Endometrial microvascular endothelial cells (primary cell): ENCODE data around the gene PKN1. TPM values are rescaled to one million over a fixed set of nuclear protein-coding genes. Genes with fewer than 3 reads are reported as not detected.
"Not testable (repeated sequence)": the region's sequence is repeated elsewhere in the genome, so short reads cannot be mapped to it uniquely, and the experiment has no call there.

Experiments
- in situ Hi-C: cut with HindIII; loops from 2 replicates; pipeline ENCODE4 v1.10.0; 2017; ENCODE audit warnings: low sequenced_read_pairs, low pct_unique_long_range_greater_than_20kb; ENCODE audit errors: inconsistent ontology term
- total RNA-seq: library from RNA; depleted of rRNA; stranded (reverse); fragments of >200 nt; gene quantifications from one replicate; pipeline ENCODE4 v1.2.3, GENCODE V29; 2015; ENCODE audit errors: inconsistent ontology term

The PKN1 gene
- total RNA-seq, 1 donor from 2014 or later = 237 TPM

DNA sequence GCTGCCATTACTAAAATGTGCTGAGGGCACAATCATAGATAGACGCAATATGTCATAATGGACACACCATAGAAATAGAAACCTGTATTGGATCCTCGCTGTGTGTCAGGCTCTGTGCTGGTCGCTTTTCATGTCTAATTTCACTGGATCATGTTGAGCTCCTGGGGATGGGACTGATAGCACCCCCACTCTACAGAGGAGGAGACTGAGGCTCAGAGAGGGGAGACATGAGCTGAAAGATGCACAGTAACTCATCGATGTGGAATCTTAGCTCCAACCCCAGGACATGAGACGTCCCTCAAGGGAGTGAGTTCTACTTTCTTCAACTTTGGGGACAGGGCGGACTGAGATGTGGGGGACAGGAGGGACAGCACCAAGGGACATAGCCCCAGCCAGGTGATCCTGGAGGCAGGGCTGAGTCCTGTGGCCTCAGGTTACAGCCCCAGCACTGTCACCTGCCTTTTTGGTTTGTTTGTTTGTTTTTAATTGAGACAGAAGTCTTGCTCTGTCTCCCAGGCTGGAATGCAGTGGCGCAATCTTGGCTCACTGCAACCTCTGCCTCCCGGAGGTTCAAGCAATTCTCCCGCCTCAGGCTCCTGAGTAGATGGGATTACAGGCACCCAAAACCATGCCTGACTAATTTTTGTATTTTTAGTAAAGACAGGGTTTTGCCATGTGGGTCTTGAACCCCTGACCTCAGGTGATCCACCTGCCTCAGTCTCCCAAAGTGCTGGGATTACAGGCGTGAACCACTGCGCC lies 69.4 kb downstream of the PKN1 start:
- in situ Hi-C loops = no loop called here

DNA sequence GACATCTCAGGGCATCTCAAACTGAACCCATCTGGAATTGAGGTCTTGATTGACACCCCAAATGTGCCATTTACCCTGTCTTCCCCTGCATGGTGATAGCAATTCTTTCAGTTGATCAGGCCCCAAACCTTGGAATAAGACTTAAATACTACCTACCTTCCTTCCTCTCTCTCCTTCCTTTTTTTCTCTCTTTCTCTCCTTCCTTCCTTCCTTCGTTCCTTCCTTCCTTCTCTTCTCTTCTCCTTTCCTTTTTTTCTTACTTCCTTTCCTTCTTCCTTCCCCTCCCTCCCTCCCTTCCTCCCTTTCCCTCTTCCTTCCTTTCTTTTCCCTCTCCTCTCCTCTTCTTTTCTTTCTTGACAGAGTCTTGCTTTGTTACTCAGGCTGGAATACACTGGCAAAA lies 70.2 kb downstream of the PKN1 start:
- in situ Hi-C loops = no loop called here

- in situ Hi-C loops = not testable (repeated sequence)
Observed at GRCh38 chr19:14504575-14504974, 71.5 kb downstream of the PKN1 start.

DNA sequence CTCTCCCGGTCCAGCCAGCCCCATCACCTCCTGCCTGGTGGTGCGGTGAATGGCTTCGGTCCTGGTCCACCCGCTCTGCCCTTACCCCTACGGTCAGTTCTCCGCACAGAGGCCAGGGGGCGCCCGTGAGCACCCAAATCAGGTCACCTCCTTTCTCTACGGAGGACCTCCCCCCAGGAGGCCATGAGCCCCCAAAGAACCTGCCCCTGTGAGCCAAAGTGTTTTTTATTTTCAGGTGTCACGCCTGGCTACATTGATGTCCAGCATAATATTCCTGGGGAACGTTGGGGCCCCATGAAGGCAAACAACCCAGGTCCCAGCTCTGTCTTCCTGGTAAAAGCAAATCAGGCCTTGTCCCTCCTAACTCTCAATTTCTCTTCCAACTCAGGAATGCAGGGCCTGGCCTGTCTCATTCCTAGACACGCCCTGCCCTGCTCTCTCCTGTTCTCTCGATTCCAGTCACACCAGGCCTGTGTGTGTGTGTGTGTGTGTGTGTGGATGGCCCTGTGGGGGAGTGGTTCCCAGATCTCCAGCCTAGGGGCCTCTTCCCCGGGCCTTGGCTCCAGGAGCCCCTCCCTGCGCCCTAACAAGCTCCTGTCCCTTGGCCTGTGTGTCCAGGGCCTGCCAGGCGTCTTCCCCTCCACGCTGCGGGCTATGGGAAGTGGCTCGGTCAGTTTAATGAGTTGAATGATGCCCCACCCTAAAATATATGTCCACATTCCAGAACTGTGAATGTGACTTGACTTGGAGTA lies 72.6 kb downstream of the PKN1 start:
- in situ Hi-C loops = no loop called here

DNA sequence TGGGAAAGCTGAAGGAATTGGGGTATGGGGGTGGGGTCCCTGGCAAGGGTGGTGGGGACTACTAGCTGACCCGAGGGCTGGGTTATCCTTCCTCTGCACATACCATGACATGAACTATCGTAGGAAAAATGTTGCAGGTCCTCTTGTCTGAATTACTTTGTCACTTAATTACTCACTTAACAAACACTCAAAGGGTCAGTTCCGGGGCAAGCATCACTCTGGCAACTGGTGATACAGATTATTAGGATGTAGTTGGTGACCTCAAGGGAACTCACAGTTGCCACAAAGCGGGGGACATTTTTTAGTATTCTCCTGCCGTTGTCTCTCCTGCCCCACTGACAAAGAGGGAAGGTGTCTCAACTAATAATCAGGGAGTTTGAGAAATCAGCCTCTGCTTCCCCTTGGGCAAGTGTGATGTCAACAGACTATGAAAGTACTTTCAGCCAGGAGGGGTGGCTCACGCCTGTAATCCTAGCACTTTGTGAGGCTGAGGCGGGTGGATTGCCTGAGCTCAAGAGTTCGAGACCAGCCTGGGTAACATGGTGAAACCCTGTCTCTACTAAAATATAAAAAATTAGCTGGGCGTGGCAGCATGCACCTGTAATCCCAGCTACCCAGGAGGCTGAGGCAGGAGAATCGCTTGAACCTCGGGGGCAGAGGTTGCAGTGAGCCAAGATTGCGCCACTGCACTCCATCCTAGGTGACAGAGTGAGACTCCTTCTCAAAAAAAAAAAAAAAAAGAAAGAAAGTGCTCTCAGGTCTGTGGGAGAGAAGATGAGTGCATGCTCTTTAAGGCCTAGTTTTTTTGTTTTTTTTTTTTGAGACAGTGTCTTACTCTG lies 74.8 kb downstream of the PKN1 start:
- in situ Hi-C loops = no loop called here

GRCh38 chr19:14510311-14511228 lies 77.5 kb downstream of the PKN1 start:
- in situ Hi-C loops = no loop called here

DNA sequence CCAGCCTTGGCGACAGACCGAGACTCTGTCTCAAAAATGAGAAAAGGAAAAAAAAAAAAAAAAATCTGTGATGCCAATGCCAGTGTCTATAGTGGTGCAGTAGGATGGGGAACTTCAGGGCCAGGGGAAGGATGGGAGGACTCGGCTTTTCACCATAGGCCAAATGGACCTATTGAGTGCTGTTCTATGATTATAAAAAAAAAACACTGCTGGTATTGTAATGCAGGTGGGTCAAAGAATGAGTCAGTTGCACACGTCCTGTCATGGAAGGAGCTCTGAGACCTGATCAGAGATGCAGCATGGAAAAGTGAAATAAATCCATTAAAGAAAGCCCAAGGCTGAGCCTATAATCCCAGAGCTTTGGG lies 78.1 kb downstream of the PKN1 start:
- in situ Hi-C loops = no loop called here

GRCh38 chr19:14512406-14512961 lies 79.4 kb downstream of the PKN1 start:
- in situ Hi-C loops = no loop called here

GRCh38 chr19:14514215-14514863 lies 81.2 kb downstream of the PKN1 start:
- in situ Hi-C loops = no loop called here

DNA sequence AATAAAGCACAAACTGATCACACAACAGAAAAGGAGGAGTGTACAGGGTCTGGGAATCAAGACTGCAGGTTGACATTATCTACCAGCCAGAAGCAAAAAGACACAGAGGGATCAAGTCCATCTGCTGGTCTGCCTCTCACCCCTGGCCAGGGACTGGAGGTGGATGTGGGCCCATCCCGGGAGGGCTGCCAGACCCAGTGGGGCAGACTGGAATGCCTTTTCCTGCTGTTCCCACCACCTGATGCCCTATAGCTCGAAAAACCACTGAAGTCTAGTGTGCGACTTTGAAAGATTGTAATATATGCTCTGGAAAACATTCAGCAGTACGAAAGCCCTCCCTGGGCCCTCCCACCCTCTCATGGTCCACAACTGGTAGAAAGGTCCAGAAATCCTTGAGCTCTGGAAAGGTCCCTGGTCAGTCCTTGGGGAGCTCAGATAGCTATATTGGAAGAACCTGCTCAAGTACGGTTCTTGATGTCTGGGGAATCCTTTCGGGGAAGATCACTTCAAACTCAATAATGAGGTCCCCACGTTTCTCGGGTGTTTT lies 82.5 kb downstream of the PKN1 start:
- in situ Hi-C loops = no loop called here

DNA sequence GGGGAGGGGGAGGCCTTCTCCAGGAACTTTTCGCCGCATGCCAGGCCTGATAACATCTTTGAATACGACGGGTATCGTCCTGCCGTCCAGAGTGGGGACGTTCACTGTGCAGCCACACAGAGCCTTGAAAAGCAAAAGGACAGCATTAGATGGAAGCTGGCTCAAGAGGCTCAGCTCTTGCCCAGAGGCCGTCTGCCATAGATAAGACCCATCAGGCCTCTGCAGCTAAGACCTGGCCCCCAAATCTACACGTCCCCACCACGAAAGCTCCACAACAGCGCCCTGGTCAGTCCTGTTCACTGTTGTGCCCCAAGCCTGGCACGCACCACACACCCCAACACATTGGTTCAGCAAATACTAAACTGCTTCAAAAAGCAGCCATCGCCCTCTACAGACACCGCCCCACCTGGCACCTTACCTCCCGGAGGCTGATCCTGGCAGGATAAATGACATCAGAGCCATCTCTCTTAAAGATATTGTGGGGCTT lies 83.0 kb downstream of the PKN1 start:
- in situ Hi-C loops = no loop called here

- in situ Hi-C loops = no loop called here
Observed at GRCh38 chr19:14516746-14517438, 83.8 kb downstream of the PKN1 start.

- in situ Hi-C loops = no loop called here
Observed at GRCh38 chr19:14517446-14517839, 84.3 kb downstream of the PKN1 start.

DNA sequence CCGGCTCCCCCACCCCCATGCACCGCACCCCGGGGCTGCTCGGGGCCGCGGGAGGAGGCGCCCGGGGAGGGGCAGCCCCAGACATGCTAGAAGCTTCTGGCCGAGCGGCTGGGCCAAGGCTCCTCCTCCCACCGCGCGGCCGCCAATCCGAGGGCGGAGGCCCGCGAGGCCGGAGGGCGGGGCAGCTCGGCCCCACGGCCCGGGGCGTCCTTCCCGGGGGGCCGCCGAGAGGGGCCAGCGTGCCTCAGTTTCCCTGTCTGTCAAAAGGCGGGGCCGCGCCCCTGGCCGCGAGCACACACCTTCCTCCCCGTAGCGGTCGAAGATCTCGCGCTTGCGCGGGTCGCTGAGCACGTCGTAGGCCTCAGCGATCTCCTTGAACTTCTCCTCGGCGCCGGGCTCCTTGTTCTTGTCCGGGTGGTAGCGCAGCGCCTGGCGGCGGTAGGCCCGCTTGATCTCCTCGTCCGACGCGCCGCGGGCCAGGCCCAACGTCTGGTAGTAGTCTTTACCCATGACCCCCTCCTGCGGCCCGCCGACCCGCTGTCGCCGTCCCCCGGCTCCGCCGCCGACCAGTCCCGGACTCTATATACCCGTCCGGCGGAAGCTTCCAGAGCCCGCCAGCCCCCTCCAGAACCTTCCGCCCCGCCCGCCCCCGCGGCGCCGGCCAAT lies 84.9 kb downstream of the PKN1 start, which contains the start of gene DNAJB1:
TSS of gene DNAJB1 (minus strand) at position 558 of the 666 bp plus-strand sequence. CDS start at position 510, 48 bp downstream.
- in situ Hi-C loops = no loop called here

GRCh38 chr19:14519245-14519859 lies 86.2 kb downstream of the PKN1 start:
- in situ Hi-C loops = no loop called here

DNA sequence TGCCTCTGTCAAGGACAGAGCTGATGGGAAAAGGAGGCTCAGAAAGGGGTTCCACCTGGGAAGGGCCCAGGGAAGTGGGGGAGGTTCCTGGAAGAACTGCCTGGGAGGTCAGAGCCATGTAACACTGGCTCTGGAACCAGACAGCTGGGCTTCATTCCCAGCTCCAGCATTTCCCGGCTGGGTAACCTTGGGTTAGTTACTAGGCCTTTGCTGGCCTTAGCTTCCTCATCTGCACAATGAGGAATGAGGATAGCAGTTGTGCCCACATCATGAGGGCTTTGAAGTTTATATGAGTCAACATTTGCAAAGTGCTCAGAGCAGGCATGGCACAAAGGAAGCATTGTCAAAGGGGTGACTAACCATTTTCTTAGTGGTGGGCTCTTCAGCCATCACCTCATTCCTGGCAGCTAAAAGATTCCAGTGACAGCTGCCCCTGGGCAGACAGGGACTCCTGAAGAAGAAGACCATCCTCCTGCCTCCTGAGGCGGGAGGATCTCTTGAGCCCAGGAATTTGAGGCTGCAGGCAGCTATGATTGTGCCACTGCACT lies 86.8 kb downstream of the PKN1 start:
- in situ Hi-C loops = no loop called here
